HepG2 (cell line): Measurements from ENCODE around the gene CUL4A. TPM values are rescaled to one million over a fixed set of nuclear protein-coding genes. Genes with fewer than 3 reads are reported as not detected.

Experiments
- FOXK1 ChIP-seq: sonication (generic); formaldehyde crosslinking; IDR thresholded peaks from 2 replicates; pipeline ENCODE4 v1.4.0; 2020; ENCODE audit warnings: low read depth, missing genetic modification reagents, borderline replicate concordance
- HNF4G ChIP-seq, 2 experiments: sonication (generic) in 1 of 2; formaldehyde crosslinking in 1 of 2; IDR thresholded peaks; 2 replicates each; pipeline versions ENCODE4 v1.4.0 to v1.6.1; 2011 to 2020; ENCODE audit warnings: borderline replicate concordance in 2 of 2, low read depth in 2 of 2, mild to moderate bottlenecking in 2 of 2, low read length in 1 of 2, missing genetic modification reagents in 1 of 2, moderate library complexity in 1 of 2
- KAT8 ChIP-seq: IDR thresholded peaks from 2 replicates; pipeline ENCODE4 v1.6.1; 2016; ENCODE audit warnings: missing genetic modification reagents, missing compliant biosample characterization
- MAF1 ChIP-seq: sonication (generic); formaldehyde crosslinking; IDR thresholded peaks from 2 replicates; pipeline ENCODE4 v1.5.0; 2020; ENCODE audit warnings: missing genetic modification reagents, borderline replicate concordance
- MEF2D ChIP-seq: sonication (generic); formaldehyde crosslinking; IDR thresholded peaks from 2 replicates; pipeline ENCODE4 v1.5.1; 2020; ENCODE audit warnings: mild to moderate bottlenecking, missing genetic modification reagents
- NFIB ChIP-seq: sonication (generic); formaldehyde crosslinking; IDR thresholded peaks from 2 replicates; pipeline ENCODE4 v1.9.0; 2021; ENCODE audit warnings: missing genetic modification reagents, mild to moderate bottlenecking, borderline replicate concordance
- PAWR ChIP-seq: sonication (generic); formaldehyde crosslinking; IDR thresholded peaks from 2 replicates; pipeline ENCODE4 v1.4.0; 2020; ENCODE audit warnings: missing genetic modification reagents, mild to moderate bottlenecking, borderline replicate concordance
- PHB2 ChIP-seq: fragments of 450-650 bp; IDR thresholded peaks from 2 replicates; pipeline ENCODE4 v1.6.1; 2018; ENCODE audit not compliant: partially characterized antibody
- POGZ ChIP-seq: sonication (generic); formaldehyde crosslinking; IDR thresholded peaks from 2 replicates; pipeline ENCODE4 v1.4.0; 2020; ENCODE audit warnings: mild to moderate bottlenecking, missing genetic modification reagents
- SNAPC2 ChIP-seq: sonication (generic); formaldehyde crosslinking; IDR thresholded peaks from 2 replicates; pipeline ENCODE4 v1.8.1; 2022; ENCODE audit warnings: mild to moderate bottlenecking, missing genetic modification reagents
- SOX5 ChIP-seq: IDR thresholded peaks from 2 replicates; pipeline ENCODE4 v1.6.1; 2016; ENCODE audit warnings: borderline replicate concordance
- ZKSCAN1 ChIP-seq: fragments of 150-350 bp; IDR thresholded peaks from 2 replicates; pipeline ENCODE4 v1.6.1; 2014; ENCODE audit warnings: low read length
- ZMYM4 ChIP-seq: sonication (generic); formaldehyde crosslinking; IDR thresholded peaks from 2 replicates; pipeline ENCODE4 v1.8.1; 2023; ENCODE audit warnings: mild to moderate bottlenecking, missing genetic modification reagents
- ZNF660 ChIP-seq: sonication (generic); formaldehyde crosslinking; IDR thresholded peaks from 2 replicates; pipeline ENCODE4 v1.5.1; 2020; ENCODE audit warnings: mild to moderate bottlenecking, low read depth, missing genetic modification reagents, borderline replicate concordance
- ZNF7 ChIP-seq: IDR thresholded peaks from 2 replicates; pipeline ENCODE4 v1.6.1; 2016; ENCODE audit warnings: missing biosample characterization, missing genetic modification reagents
- ZNF83 ChIP-seq: sonication (generic); formaldehyde crosslinking; IDR thresholded peaks from 2 replicates; pipeline ENCODE4 v1.4.0; 2020; ENCODE audit warnings: missing genetic modification reagents, mild to moderate bottlenecking, borderline replicate concordance
- ZNF839 ChIP-seq: sonication (generic); formaldehyde crosslinking; IDR thresholded peaks from 2 replicates; pipeline ENCODE4 v1.4.0; 2020; ENCODE audit warnings: missing genetic modification reagents, mild to moderate bottlenecking, borderline replicate concordance
- polyA plus RNA-seq, 8 experiments: library from polyadenylated mRNA; depleted of rRNA in 3 of 8; stranded (reverse) in 7 of 8; unstranded in 1 of 8; fragments of >200 nt; fragmentation: Illumina TruSeq in 4 of 8; extraction: Trizol in 4 of 8; gene quantifications; 2 replicates each; pipeline versions ENCODE4 v1.2.1 to v1.2.3, GENCODE V29; 2011 to 2016; ENCODE audit warnings: low read depth in 4 of 8, missing spikeins in 1 of 8, mixed read lengths in 1 of 8; ENCODE audit not compliant: insufficient read depth in 1 of 8
- total RNA-seq, 5 experiments: library from RNA; depleted of rRNA; stranded (reverse); fragments of >200 nt; fragmentation: Illumina TruSeq; extraction: Trizol; gene quantifications; 2 replicates each; pipeline ENCODE4 v1.2.3, GENCODE V29; 2016; ENCODE audit warnings: low read depth in 1 of 5
- TF ChIP-seq, protein P1 (sequence below): sonication (generic); IDR thresholded peaks from 2 replicates; pipeline ENCODE4 v1.6.1; 2016; ENCODE audit warnings: low read depth, borderline replicate concordance
- TF ChIP-seq, protein P2 (sequence below): sonication (generic); formaldehyde crosslinking; IDR thresholded peaks from 2 replicates; pipeline ENCODE4 v1.8.1; 2023; ENCODE audit warnings: mild to moderate bottlenecking, missing genetic modification reagents
- TF ChIP-seq, protein P3 (sequence below): sonication (generic); formaldehyde crosslinking; IDR thresholded peaks from 2 replicates; pipeline ENCODE4 v1.4.0; 2020; ENCODE audit warnings: missing genetic modification reagents
- TF ChIP-seq, protein P4 (sequence below): IDR thresholded peaks from 2 replicates; pipeline ENCODE4 v1.6.1; 2016; ENCODE audit warnings: low read depth, missing genetic modification reagents, missing compliant biosample characterization

Gene CUL4A
- total and polyA plus RNA-seq, 2 of the 13 experiments (the other 11 are each of a cell fraction or from before 2014, with no cell fraction given): 51.2 to 75.3 TPM

DNA sequence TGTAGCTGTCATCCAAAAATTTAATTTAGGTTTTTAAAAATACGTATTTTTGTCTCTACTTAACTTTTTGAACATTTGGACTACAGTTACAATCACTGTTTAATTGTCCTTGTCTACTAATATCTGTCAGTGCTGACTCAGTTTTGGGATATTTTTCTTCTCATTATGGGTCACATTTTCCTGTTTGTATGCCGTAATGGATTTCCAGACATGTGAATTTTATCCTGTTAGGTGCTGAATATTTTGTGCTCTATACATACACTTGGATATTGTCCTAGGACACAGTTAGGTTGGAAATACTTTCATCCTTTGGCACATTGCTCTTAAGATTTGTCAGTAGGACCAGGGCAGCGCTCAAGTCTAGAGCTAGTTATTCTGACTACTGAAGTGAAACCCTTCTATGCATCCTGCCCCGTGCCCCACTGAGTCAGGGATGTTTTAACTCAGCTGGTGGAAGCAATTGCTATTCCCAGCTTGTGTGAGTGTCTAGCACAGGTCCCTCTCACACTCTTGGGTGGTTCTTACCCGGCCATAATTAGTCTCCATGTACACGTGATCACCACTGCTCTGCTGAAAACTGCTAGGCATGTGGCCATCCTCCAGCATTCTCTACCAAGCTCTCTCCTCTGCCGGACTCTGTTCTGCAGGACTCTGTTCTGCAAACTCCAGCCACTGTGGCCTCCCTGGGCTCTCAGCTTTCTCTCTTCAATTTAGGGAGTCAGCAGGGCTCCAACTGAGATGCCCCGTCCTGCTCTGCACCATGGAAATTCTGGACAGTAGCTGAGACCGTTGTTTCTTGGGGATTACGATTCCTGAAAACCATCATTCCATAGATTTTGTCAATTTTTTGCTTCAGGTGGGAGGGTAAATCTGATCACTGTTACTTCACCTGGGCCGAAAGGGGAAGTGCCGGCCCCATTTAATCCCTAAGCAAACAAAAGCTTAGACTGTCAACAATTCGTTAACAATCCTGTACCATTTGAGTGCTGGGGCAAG is 39.8 kb upstream of the CUL4A start (continued):
- TF ChIP-seq HNF4G (IDR thresholded peaks at IDR 0.05; ENCODE audit: borderline replicate concordance, low read depth, low read length) (peak; percentile 13; the same call in 1 of the 2 replicates), HNF4G (CRISPR knock-in tag; IDR thresholded peaks at IDR 0.05; ENCODE audit: borderline replicate concordance, low read depth) (no peak), FOXK1 (CRISPR knock-in tag) (peak; percentile 77; the same call in 1 of the 2 replicates), PHB2 (no peak), ZMYM4 (no peak), MAF1 (CRISPR knock-in tag) (no peak), ZKSCAN1 (no peak), ZNF7 (no peak), NFIB (CRISPR knock-in tag) (no peak), ZNF660 (CRISPR knock-in tag) (no peak), ZNF839 (CRISPR knock-in tag) (no peak), SNAPC2 (0 out of 2 replicates have a peak, but pooled peaks have one; percentile 65), MEF2D (CRISPR knock-in tag) (0 out of 2 replicates have a peak, but pooled peaks have one; percentile 23), SOX5 (peak; percentile 81), ZNF83 (CRISPR knock-in tag) (no peak), PAWR (CRISPR knock-in tag) (no peak), POGZ (CRISPR knock-in tag) (peak; percentile 21; the same call in 1 of the 2 replicates), KAT8 (CRISPR knock-in tag) (peak; percentile 40; the same call in 1 of the 2 replicates)
- TF ChIP-seq, protein P1, sequence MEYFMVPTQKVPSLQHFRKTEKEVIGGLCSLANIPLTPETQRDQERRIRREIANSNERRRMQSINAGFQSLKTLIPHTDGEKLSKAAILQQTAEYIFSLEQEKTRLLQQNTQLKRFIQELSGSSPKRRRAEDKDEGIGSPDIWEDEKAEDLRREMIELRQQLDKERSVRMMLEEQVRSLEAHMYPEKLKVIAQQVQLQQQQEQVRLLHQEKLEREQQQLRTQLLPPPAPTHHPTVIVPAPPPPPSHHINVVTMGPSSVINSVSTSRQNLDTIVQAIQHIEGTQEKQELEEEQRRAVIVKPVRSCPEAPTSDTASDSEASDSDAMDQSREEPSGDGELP: peak; percentile 66; the same call in 1 of the 2 replicates
- TF ChIP-seq, protein P2, sequence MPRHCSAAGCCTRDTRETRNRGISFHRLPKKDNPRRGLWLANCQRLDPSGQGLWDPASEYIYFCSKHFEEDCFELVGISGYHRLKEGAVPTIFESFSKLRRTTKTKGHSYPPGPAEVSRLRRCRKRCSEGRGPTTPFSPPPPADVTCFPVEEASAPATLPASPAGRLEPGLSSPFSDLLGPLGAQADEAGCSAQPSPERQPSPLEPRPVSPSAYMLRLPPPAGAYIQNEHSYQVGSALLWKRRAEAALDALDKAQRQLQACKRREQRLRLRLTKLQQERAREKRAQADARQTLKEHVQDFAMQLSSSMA (CRISPR knock-in tag): 0 out of 2 replicates have a peak, but pooled peaks have one; percentile 70
- TF ChIP-seq, protein P3, sequence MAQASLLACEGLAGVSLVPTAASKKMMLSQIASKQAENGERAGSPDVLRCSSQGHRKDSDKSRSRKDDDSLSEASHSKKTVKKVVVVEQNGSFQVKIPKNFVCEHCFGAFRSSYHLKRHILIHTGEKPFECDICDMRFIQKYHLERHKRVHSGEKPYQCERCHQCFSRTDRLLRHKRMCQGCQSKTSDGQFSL (CRISPR knock-in tag): no peak
- TF ChIP-seq, protein P4, sequence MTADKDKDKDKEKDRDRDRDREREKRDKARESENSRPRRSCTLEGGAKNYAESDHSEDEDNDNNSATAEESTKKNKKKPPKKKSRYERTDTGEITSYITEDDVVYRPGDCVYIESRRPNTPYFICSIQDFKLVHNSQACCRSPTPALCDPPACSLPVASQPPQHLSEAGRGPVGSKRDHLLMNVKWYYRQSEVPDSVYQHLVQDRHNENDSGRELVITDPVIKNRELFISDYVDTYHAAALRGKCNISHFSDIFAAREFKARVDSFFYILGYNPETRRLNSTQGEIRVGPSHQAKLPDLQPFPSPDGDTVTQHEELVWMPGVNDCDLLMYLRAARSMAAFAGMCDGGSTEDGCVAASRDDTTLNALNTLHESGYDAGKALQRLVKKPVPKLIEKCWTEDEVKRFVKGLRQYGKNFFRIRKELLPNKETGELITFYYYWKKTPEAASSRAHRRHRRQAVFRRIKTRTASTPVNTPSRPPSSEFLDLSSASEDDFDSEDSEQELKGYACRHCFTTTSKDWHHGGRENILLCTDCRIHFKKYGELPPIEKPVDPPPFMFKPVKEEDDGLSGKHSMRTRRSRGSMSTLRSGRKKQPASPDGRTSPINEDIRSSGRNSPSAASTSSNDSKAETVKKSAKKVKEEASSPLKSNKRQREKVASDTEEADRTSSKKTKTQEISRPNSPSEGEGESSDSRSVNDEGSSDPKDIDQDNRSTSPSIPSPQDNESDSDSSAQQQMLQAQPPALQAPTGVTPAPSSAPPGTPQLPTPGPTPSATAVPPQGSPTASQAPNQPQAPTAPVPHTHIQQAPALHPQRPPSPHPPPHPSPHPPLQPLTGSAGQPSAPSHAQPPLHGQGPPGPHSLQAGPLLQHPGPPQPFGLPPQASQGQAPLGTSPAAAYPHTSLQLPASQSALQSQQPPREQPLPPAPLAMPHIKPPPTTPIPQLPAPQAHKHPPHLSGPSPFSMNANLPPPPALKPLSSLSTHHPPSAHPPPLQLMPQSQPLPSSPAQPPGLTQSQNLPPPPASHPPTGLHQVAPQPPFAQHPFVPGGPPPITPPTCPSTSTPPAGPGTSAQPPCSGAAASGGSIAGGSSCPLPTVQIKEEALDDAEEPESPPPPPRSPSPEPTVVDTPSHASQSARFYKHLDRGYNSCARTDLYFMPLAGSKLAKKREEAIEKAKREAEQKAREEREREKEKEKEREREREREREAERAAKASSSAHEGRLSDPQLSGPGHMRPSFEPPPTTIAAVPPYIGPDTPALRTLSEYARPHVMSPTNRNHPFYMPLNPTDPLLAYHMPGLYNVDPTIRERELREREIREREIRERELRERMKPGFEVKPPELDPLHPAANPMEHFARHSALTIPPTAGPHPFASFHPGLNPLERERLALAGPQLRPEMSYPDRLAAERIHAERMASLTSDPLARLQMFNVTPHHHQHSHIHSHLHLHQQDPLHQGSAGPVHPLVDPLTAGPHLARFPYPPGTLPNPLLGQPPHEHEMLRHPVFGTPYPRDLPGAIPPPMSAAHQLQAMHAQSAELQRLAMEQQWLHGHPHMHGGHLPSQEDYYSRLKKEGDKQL (CRISPR knock-in tag): peak; percentile 74
